HL-60 (cell line): ENCODE results near the gene RAPGEF2.
"Not testable (repeated sequence)": the region's sequence is repeated elsewhere in the genome, so short reads cannot be mapped to it uniquely, and the experiment has no call there.

Source experiments
- CTCF ChIP-seq: IDR thresholded peaks from one replicate; pipeline ENCODE4 v1.5.1; 2011; ENCODE audit warnings: low read length, control low read depth, inconsistent platforms; ENCODE audit not compliant: insufficient read depth
- GABPA ChIP-seq: IDR thresholded peaks from 2 replicates; pipeline ENCODE4 v1.6.1; 2012; ENCODE audit warnings: low read depth
- POLR2AphosphoS5 ChIP-seq: IDR thresholded peaks from 2 replicates; pipeline ENCODE4 v1.6.1; 2012; ENCODE audit warnings: low read depth
- REST ChIP-seq: IDR thresholded peaks from 2 replicates; pipeline ENCODE4 v1.6.1; 2012; ENCODE audit warnings: low read depth; ENCODE audit not compliant: insufficient replicate concordance

- TF ChIP-seq GABPA, POLR2AphosphoS5, CTCF, REST: not testable (repeated sequence)
Measured at GRCh38 chr4:159379064-159379463, 276.2 kb downstream of the RAPGEF2 start.
